ENCODE results near the gene USP49.

Gene USP49

GRCh38 chr6:41927253-41927652 lies 32.1 kb upstream of the USP49 start:
- DNase-seq: no peak

- DNase-seq: no peak
These were observed 27.0 kb upstream of the USP49 start for GRCh38 chr6:41922154-41922553.

GRCh38 chr6:41921712-41921998 lies 26.5 kb upstream of the USP49 start:
- DNase-seq: no peak

- DNase-seq: peak; percentile 96
These were observed 25.9 kb upstream of the USP49 start, which contains the start of the genes BYSL and MED20 for GRCh38 chr6:41920921-41921711. Gene BYSL (plus strand): TSS chr6:41921499. CDS start chr6:41921563, 64 bp downstream. Gene MED20 (minus strand): TSS chr6:41921139. CDS start chr6:41921018, 121 bp downstream.

GRCh38 chr6:41917528-41917927 lies 22.4 kb upstream of the USP49 start:
- no peak for DNase-seq

- DNase-seq: no peak
These were observed 19.8 kb upstream of the USP49 start for GRCh38 chr6:41914869-41915530.

- no peak for DNase-seq
These were observed 19.2 kb upstream of the USP49 start for GRCh38 chr6:41914343-41914742.

- no peak for DNase-seq
These were observed 14.6 kb upstream of the USP49 start for GRCh38 chr6:41909727-41910126.

- peak; percentile 67 for DNase-seq
These were observed 6.8 kb upstream of the USP49 start for GRCh38 chr6:41901882-41902519.

- no peak for DNase-seq
These were observed 5.7 kb upstream of the USP49 start for GRCh38 chr6:41900861-41901260.

- DNase-seq: no peak
These were observed 1.1 kb upstream of the USP49 start for GRCh38 chr6:41896281-41896680.

- peak; percentile 13 for DNase-seq
These were observed 542 bp downstream of the USP49 start for GRCh38 chr6:41894366-41895299.

- no peak for DNase-seq
These were observed 2.1 kb downstream of the USP49 start for GRCh38 chr6:41892921-41893564.

GRCh38 chr6:41887331-41887751 lies 7.8 kb downstream of the USP49 start:
- no peak for DNase-seq

- no peak for DNase-seq
These were observed 9.2 kb downstream of the USP49 start for GRCh38 chr6:41885930-41886329.

- DNase-seq: no peak
These were observed 10.2 kb downstream of the USP49 start for GRCh38 chr6:41884957-41885356.

- no peak for DNase-seq
These were observed 13.7 kb downstream of the USP49 start for GRCh38 chr6:41881506-41881905.

GRCh38 chr6:41878961-41879405 lies 16.2 kb downstream of the USP49 start:
- no peak for DNase-seq

GRCh38 chr6:41878246-41878645 lies 16.9 kb downstream of the USP49 start:
- DNase-seq: no peak

- no peak for DNase-seq
These were observed 18.0 kb downstream of the USP49 start for GRCh38 chr6:41877051-41877680.

GRCh38 chr6:41874741-41875140 lies 20.4 kb downstream of the USP49 start:
- DNase-seq: no peak

GRCh38 chr6:41872147-41872546 lies 23.0 kb downstream of the USP49 start:
- no peak for DNase-seq

Measured in stimulated activated CD4-positive, alpha-beta T cell treated with anti-CD3 and anti-CD28 coated beads, Interleukin-4, amount 100 ng/mL, for 24 hours (primary cell).